H1 (cell line): ENCODE measurements around the gene MYPOP. TPM values are rescaled to one million over a fixed set of nuclear protein-coding genes. Genes with fewer than 3 reads are reported as not detected.

ENCODE experiments used
- CTCF ChIA-PET: fragments of 300-600 bp; sonication (Branson Sonifier 250); formaldehyde crosslinking; loops from one replicate; lab custom pipeline; 2021; ENCODE audit not compliant: partially characterized antibody; lab: Charles Lee
- POLR2A ChIA-PET: fragments of 300-600 bp; sonication (Branson Sonifier 250); formaldehyde crosslinking; loops from one replicate; lab custom pipeline; 2021; ENCODE audit warnings: inconsistent platforms; ENCODE audit not compliant: partially characterized antibody; lab: Charles Lee
- DNase-seq, 2 experiments: peaks; one replicate each; pipeline versions ENCODE4 v3.0.0 to v3.0.0-alpha.2; 2010 to 2022; ENCODE audit warnings: low spot score in 2 of 2, low read depth in 1 of 2, mixed read lengths in 1 of 2
- FAIRE-seq: peaks from 2 replicates; lab custom pipeline; 2011; peaks lifted over from hg19 to GRCh38; lab: Jason Lieb, UNC
- H2AFZ ChIP-seq: 2 replicates; pipeline ENCODE4 v1.8.1; 2012; ENCODE audit warnings: low read length, inconsistent platforms
- H2AK5ac ChIP-seq: 2 replicates; pipeline ENCODE4 v1.6.1; 2013; ENCODE audit warnings: low read depth, low read length
- H2BK120ac ChIP-seq: replicated peaks from 2 replicates; pipeline ENCODE3; 2013; ENCODE audit warnings: low read depth, low read length, inconsistent platforms
- H2BK12ac ChIP-seq: 2 replicates; pipeline ENCODE4 v1.6.1; 2013; ENCODE audit warnings: low read depth, low read length
- H2BK15ac ChIP-seq: 2 replicates; pipeline ENCODE4 v1.6.1; 2013; ENCODE audit warnings: low read length
- H2BK20ac ChIP-seq: 2 replicates; pipeline ENCODE4 v1.6.1; 2013; ENCODE audit warnings: low read length
- H2BK5ac ChIP-seq: 2 replicates; pipeline ENCODE4 v1.6.1; 2013; ENCODE audit warnings: low read depth, low read length
- H3K14ac ChIP-seq: 2 replicates; pipeline ENCODE4 v1.6.1; 2013; ENCODE audit warnings: inconsistent platforms; ENCODE audit not compliant: insufficient read length
- H3K18ac ChIP-seq: 2 replicates; pipeline ENCODE4 v1.6.1; 2013; ENCODE audit warnings: low read length; ENCODE audit errors: extremely low read depth
- H3K23ac ChIP-seq: 2 replicates; pipeline ENCODE4 v1.6.1; 2013; ENCODE audit warnings: inconsistent platforms; ENCODE audit not compliant: insufficient read length
- H3K23me2 ChIP-seq: 2 replicates; pipeline ENCODE4 v1.6.1; 2013; ENCODE audit warnings: low read depth, low read length
- H3K27ac ChIP-seq: 2 replicates; pipeline ENCODE4 v1.6.1; 2011; ENCODE audit warnings: low read depth, low read length, inconsistent platforms
- H3K27me3 ChIP-seq, 4 experiments: replicated peaks in 1 of 4; 1 replicate in 1 of 4; 2 replicates in 3 of 4; pipeline versions ENCODE4 v1.6.1 to v1.8.1; 2011 to 2013; ENCODE audit warnings: low read length in 3 of 4, mild to moderate bottlenecking in 3 of 4, inconsistent platforms in 2 of 4, mixed read lengths in 2 of 4, moderate library complexity in 1 of 4; ENCODE audit not compliant: control insufficient read depth in 3 of 4, insufficient read depth in 3 of 4; ENCODE audit errors: extremely low read depth in 1 of 4
- H3K36me3 ChIP-seq, 4 experiments: 2 replicates each; pipeline versions ENCODE4 v1.6.1 to v1.8.1; 2011 to 2013; ENCODE audit warnings: mild to moderate bottlenecking in 4 of 4, low read length in 3 of 4, moderate library complexity in 2 of 4, control low read depth in 1 of 4, inconsistent platforms in 1 of 4; ENCODE audit not compliant: insufficient read depth in 4 of 4, control insufficient read depth in 2 of 4
- H3K4ac ChIP-seq: replicated peaks from 2 replicates; pipeline ENCODE3; 2013; ENCODE audit warnings: low read length, low read depth, mixed read lengths, inconsistent platforms; ENCODE audit not compliant: insufficient read length
- H3K4me1 ChIP-seq, 4 experiments: replicated peaks in 1 of 4; 1 replicate in 1 of 4; 2 replicates in 3 of 4; pipeline versions ENCODE4 v1.6.1 to v1.8.1; 2011 to 2013; ENCODE audit warnings: low read length in 3 of 4, inconsistent platforms in 2 of 4, mixed read lengths in 1 of 4; ENCODE audit not compliant: insufficient read depth in 4 of 4, control insufficient read depth in 3 of 4
- H3K4me2 ChIP-seq, 2 experiments: 2 replicates each; pipeline versions ENCODE4 v1.6.1 to v1.8.1; 2011 to 2013; ENCODE audit warnings: low read depth in 2 of 2, low read length in 2 of 2, control low read depth in 1 of 2, inconsistent platforms in 1 of 2, mild to moderate bottlenecking in 1 of 2; ENCODE audit not compliant: insufficient read depth in 1 of 2
- H3K4me3 ChIP-seq, 4 experiments: fragments of 200-600, 300-600 bp in 1 of 4; sonication (generic), shearing (Covaris generic), sonication (Bioruptor Twin) in 1 of 4; 2 replicates each; pipeline versions ENCODE4 v1.5.1 to v1.8.1; 2011 to 2016; ENCODE audit warnings: low read length in 4 of 4, low read depth in 3 of 4, control low read depth in 2 of 4, inconsistent platforms in 2 of 4, mild to moderate bottlenecking in 2 of 4, mixed read lengths in 1 of 4, moderate library complexity in 1 of 4; ENCODE audit not compliant: insufficient read depth in 2 of 4; ENCODE audit errors: extremely low read depth in 1 of 4
- H3K56ac ChIP-seq: replicated peaks from 2 replicates; pipeline ENCODE3; 2013; ENCODE audit warnings: low read depth, mild to moderate bottlenecking, mixed read lengths, low read length, inconsistent platforms; ENCODE audit not compliant: insufficient read length
- H3K79me1 ChIP-seq: 2 replicates; pipeline ENCODE4 v1.6.1; 2013; ENCODE audit warnings: low read depth, low read length, control low read depth
- H3K79me2 ChIP-seq, 2 experiments: 2 replicates each; pipeline versions ENCODE4 v1.6.1 to v1.8.1; 2012 to 2013; ENCODE audit warnings: low read length in 2 of 2, mild to moderate bottlenecking in 2 of 2, inconsistent platforms in 1 of 2; ENCODE audit not compliant: insufficient read depth in 2 of 2, control insufficient read depth in 1 of 2
- H3K9ac ChIP-seq, 4 experiments: replicated peaks in 1 of 4; 1 replicate in 1 of 4; 2 replicates in 3 of 4; pipeline versions ENCODE4 v1.6.1 to v1.8.1; 2011 to 2013; ENCODE audit warnings: low read depth in 3 of 4, low read length in 3 of 4, control low read depth in 2 of 4, mild to moderate bottlenecking in 2 of 4, moderate library complexity in 2 of 4, inconsistent platforms in 1 of 4; ENCODE audit errors: extremely low read depth in 1 of 4
- H3K9me3 ChIP-seq, 2 experiments: 2 replicates each; pipeline versions ENCODE4 v1.6.1 to v1.8.1; 2012 to 2013; ENCODE audit warnings: mild to moderate bottlenecking in 2 of 2, moderate library complexity in 2 of 2, control low read depth in 1 of 2, inconsistent platforms in 1 of 2, low read depth in 1 of 2, low read length in 1 of 2, mixed read lengths in 1 of 2; ENCODE audit not compliant: insufficient read depth in 2 of 2
- H4K20me1 ChIP-seq, 2 experiments: replicated peaks in 1 of 2; 2 replicates each; pipeline versions ENCODE3 to v1.8.1; 2011 to 2013; ENCODE audit warnings: inconsistent platforms in 2 of 2, low read length in 2 of 2, mild to moderate bottlenecking in 1 of 2; ENCODE audit not compliant: insufficient read depth in 2 of 2, control insufficient read depth in 1 of 2
- H4K5ac ChIP-seq: 2 replicates; pipeline ENCODE4 v1.6.1; 2013; ENCODE audit warnings: low read length, low read depth, mixed read lengths, inconsistent platforms; ENCODE audit not compliant: insufficient read length
- H4K8ac ChIP-seq: 2 replicates; pipeline ENCODE4 v1.8.0; 2013; ENCODE audit warnings: mild to moderate bottlenecking, moderate library complexity, low read length, inconsistent platforms; ENCODE audit not compliant: insufficient read depth; ENCODE audit errors: extremely low read depth
- H4K91ac ChIP-seq: replicated peaks from 2 replicates; pipeline ENCODE3; 2013; ENCODE audit warnings: low read length, mixed read lengths, inconsistent platforms; ENCODE audit not compliant: insufficient read length
- ATF2 ChIP-seq: IDR thresholded peaks from 2 replicates; pipeline ENCODE4 v1.6.1; 2012; ENCODE audit warnings: low read length, inconsistent platforms
- FOSL1 ChIP-seq: IDR thresholded peaks from 2 replicates; pipeline ENCODE4 v1.6.1; 2011; ENCODE audit warnings: mild to moderate bottlenecking, low read depth, low read length, moderate library complexity; ENCODE audit not compliant: insufficient read depth
- HDAC2 ChIP-seq, 2 experiments: fragments of 300-600 bp in 1 of 2; sonication (generic) in 1 of 2; IDR thresholded peaks; 2 replicates each; pipeline ENCODE4 v1.6.1; 2011 to 2012; ENCODE audit warnings: low read depth in 2 of 2, low read length in 2 of 2, mild to moderate bottlenecking in 2 of 2, moderate library complexity in 2 of 2, borderline replicate concordance in 1 of 2, inconsistent platforms in 1 of 2
- SRF ChIP-seq: IDR thresholded peaks from 2 replicates; pipeline ENCODE4 v1.6.1; 2011; ENCODE audit warnings: mild to moderate bottlenecking, low read depth, low read length, moderate library complexity
- YY1 ChIP-seq: IDR thresholded peaks from 2 replicates; pipeline ENCODE4 v1.6.1; 2011; ENCODE audit warnings: low read depth, mild to moderate bottlenecking, low read length
- WGBS, 2 experiments: shearing (Covaris generic) in 1 of 2; methylation state at CpG; one replicate each; pipeline versions ENCODE4 v1.1.6 to v1.1.7; 2013 to 2015; ENCODE audit warnings: low lambda C conversion rate in 2 of 2, mixed read lengths in 2 of 2, inconsistent platforms in 1 of 2, low coverage in 1 of 2, missing lambda C conversion rate in 1 of 2; ENCODE audit not compliant: insufficient replicate concordance in 2 of 2, insufficient coverage in 1 of 2, insufficient read length in 1 of 2; ENCODE audit errors: extremely low coverage in 1 of 2, missing lambda C conversion rate in 1 of 2; 5-methylcytosine and 5-hydroxymethylcytosine counted together
- polyA plus RNA-seq, 7 experiments: library from polyadenylated mRNA; depleted of rRNA in 3 of 7; stranded (reverse) in 5 of 7; unstranded in 2 of 7; fragments of >200 nt in 5 of 7; fragments of 200-250 nt in 2 of 7; gene quantifications; 1 replicate in 5 of 7; 2 replicates in 1 of 7; 4 replicates in 1 of 7; pipeline versions ENCODE4 v1.2.1 to v1.2.3, GENCODE V29; 2011 to 2013; ENCODE audit warnings: missing spikeins in 2 of 7, mixed read lengths in 2 of 7
- total RNA-seq: library from RNA; stranded (reverse); fragmentation: NEBNext Ultra II Directional; extraction: Animal tissue kit (Norgen Biotek cat#: 25700); gene quantifications from 2 replicates; pipeline ENCODE4 v1.2.1, GENCODE V29; 2021

The MYPOP gene
- total and polyA plus RNA-seq, 2 of the 8 experiments (the other 6 are each of a cell fraction or from before 2014, with no cell fraction given) = 3.2 to 11.1 TPM

DNA sequence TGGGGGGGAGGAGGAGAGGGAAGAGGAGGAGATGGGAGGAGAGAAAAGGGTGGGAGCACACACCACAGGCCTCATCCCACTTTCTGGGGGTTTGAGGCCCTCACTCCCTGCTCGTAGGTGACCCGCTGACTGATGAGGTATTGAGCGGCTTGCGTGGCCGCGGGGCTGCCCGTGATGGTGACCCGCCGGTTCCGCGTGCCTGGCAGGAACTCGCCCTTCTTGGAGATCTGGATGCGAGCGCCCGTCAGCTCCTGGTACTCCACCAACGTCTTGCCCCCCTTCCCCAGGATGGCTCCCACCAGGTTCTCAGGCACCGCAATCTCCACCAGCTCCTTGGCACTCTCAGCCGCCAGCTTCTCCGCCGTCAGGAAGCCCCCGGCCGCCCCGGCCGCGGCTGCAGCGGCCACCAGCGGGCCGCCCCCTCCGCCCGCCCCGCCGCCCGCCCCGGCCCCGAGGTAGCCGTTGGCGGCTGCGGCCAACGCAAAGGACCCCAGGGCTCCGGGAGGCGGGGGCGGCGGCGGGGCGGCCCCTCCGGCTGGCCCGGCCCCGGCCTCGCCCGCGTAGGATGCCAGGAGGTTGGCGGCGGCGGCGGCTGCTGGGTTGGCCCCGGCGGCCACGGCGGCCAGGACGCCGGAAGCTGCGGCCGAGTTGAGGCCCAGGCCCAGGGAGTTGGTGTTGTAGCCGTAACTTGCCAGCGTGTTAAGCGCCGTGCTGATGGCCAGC is 37.5 kb upstream of the MYPOP start:
- H3K9ac ChIP-seq = no peak overlapping the region
- peaks cover 0 to 3% (median 0%) of the 10 kb centered on the region in 4 experiments; a peak in 1 of 7 replicates for H3K4me1 ChIP-seq
- no peak overlapping the region for H4K8ac ChIP-seq
- no peak overlapping the region for H3K18ac ChIP-seq
- H3K4me2 ChIP-seq = no peak overlapping the region
- no peak overlapping the region for H2BK12ac ChIP-seq
- H3K79me1 ChIP-seq = no peaks in the 10 kb centered on the region
- H3K4me3 ChIP-seq = no peak overlapping the region
- H4K5ac ChIP-seq = no peak overlapping the region
- no peak overlapping the region for H2AFZ ChIP-seq
- H2BK120ac ChIP-seq = no peak overlapping the region
- H4K91ac ChIP-seq = no peak overlapping the region
- H3K27ac ChIP-seq = no peak overlapping the region
- WGBS, 2 experiments = 93% methylated on average over 30 of the region's 67 CpGs; no CpG with 5 or more reads in 1 of the 2 experiments
- H3K23me2 ChIP-seq = no peaks in the 10 kb centered on the region
- H3K23ac ChIP-seq = no peak overlapping the region
- FAIRE-seq (no peak), DNase-seq (no peak)
- POLR2A ChIA-PET = interaction anchor here (1.2 kb wide), 1 partner anchor 10 kb away, joined by 5 read pairs; no protein-coding TSS in a partner anchor
- H4K20me1 ChIP-seq = peaks cover 0 to 2% of the 10 kb centered on the region in 2 experiments
- no peaks in the 10 kb centered on the region for H3K27me3 ChIP-seq
- no peak overlapping the region for H3K14ac ChIP-seq
- H2BK5ac ChIP-seq = no peak overlapping the region
- no peaks in the 10 kb centered on the region for H3K9me3 ChIP-seq
- H3K36me3 ChIP-seq = peaks cover 0 to 9% (median 0%) of the 10 kb centered on the region in 4 experiments; a peak in 2 of 8 replicates
- no peak overlapping the region for H2AK5ac ChIP-seq
- no peak overlapping the region for H3K56ac ChIP-seq
- no peak for TF ChIP-seq YY1
- TF ChIP-seq HDAC2 (IDR thresholded peaks at IDR 0.05; ENCODE audit: borderline replicate concordance in 1 of 2, low read depth in 2 of 2, low read length in 2 of 2) = no peak
- no peak for TF ChIP-seq ATF2
- no peak for TF ChIP-seq SRF
- no peak for TF ChIP-seq FOSL1
- CTCF ChIA-PET = interaction anchor here (0.7 to 0.9 kb wide), 2 partner anchors 14 to 137 kb away, joined by 3 read pairs; no protein-coding TSS in a partner anchor
- H3K79me2 ChIP-seq = no peaks in the 10 kb centered on the region
- no peak overlapping the region for H2BK15ac ChIP-seq
- no peak overlapping the region for H2BK20ac ChIP-seq
- no peak overlapping the region for H3K4ac ChIP-seq
